ENCODE measurements around the gene OBSL1.

OBSL1 gene

GRCh38 chr2:219552382-219553167, 18.8 kb downstream of the OBSL1 start:
- peak; percentile 63 for DNase-seq (ENCODE audit: low spot score)
- FAIRE-seq, result no peak

DNA sequence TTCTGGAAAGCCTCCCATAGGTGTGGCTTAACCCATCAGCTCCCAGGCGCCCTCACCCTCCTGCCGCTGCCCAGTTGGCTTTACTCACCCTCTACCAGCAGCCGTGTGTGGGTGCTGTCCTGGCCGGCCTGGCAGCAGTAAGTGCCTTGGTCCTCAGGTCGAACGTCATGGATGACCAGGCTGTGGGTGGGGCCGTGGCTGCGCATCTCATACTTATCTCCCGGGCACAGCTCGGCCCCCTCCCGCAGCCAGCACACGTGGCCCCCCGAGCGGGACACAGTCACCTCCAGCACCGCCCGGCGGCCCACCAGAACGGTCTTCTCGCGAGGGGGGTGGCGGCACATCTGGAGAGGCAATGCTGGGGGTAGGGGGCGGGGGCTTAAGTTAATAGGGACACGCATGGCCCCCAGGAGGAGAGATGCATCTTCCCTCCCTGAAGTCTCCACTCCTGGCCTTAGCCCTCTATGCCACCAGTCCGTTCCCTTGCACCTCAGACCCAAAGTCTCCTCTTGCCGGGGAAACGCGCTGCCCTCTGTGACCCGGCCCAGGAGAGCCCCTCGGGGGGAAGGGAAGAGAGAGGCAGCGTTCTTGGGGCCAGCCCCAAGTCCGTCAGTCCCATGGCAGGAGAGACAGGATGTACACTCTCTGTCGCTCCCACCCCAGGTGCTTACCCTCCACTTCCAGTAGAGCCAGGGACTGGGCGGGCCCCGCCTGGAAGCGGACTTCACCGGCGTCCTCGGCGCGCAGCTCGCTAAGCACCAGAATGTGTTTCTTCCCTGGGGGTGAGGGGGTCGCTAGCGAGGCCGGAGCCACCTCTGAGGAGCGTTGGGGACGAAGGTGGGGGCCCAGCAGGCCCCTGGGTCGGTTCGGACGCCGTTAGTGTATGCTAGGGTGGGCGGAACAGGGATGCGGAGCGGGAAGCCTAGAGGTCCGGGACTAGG, 19.6 kb downstream of the OBSL1 start:
- DNase-seq (ENCODE audit: low spot score), result peak; percentile 62
- FAIRE-seq, result no peak

GRCh38 chr2:219549619-219550018, 21.7 kb downstream of the OBSL1 start:
- DNase-seq (ENCODE audit: low spot score) (no peak), FAIRE-seq (no peak)

DNA sequence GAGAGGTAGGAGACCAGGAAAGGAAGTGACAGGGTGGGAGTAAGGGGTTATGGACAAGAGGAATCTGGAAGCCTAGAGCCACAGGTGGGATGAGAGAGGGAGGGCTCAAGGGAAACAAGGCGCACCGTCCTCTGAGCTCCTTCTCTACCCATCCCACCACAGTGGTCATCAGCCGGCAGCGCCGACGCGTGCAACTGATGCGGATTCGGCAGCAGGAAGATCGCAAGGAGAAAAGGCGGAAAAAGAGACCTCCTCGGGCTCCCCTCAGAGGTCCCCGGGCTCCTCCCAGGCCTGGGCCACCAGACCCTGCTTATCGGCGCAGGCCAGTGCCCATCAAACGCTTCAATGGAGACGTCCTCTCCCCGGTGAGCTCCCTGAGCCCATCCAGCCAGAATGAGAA, 22.3 kb downstream of the OBSL1 start:
- FAIRE-seq (no peak), DNase-seq (ENCODE audit: low spot score) (no peak)

DNA sequence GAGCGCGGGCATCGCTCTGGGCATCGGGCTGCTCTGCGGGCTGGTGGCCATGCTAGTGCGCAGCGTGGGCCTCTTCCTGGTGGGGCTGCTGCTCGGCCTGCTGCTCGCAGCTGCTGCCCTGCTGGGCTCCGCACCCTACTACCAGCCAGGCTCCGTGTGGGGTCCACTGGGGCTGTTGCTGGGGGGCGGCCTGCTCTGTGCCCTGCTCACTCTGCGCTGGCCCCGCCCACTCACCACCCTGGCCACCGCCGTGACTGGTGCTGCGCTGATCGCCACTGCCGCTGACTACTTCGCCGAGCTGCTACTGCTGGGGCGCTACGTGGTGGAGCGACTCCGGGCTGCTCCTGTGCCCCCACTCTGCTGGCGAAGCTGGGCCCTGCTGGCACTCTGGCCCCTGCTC, 23.7 kb downstream of the OBSL1 start:
- DNase-seq (ENCODE audit: low spot score), result no peak
- no peak for FAIRE-seq

DNA sequence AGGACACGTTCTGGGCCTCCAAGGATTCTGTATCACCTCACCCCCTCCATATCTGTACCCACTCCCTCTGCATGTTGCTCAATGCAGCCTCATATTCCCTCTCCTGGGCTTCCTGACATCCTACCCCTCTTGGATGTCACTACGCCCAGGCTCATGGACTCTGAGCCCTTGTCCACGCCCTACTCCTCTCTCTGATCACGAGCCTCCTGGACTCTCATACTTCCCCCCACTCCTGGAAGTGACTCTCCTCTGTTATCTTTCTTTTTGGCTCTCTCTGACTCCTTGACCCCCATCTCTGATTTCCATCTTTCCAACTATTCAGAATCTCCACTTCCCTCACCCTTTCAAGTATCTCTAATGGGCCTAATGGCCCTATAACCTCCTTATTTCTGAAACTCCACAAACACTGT, 25.4 kb downstream of the OBSL1 start:
- FAIRE-seq (no peak), DNase-seq (ENCODE audit: low spot score) (no peak)

GRCh38 chr2:219545295-219545942, 25.9 kb downstream of the OBSL1 start:
- FAIRE-seq, result no peak
- DNase-seq (ENCODE audit: low spot score), result no peak

GRCh38 chr2:219544567-219544966, 26.8 kb downstream of the OBSL1 start:
- FAIRE-seq (no peak), DNase-seq (ENCODE audit: low spot score) (no peak)

GRCh38 chr2:219543596-219544358, 27.6 kb downstream of the OBSL1 start, which contains the start of the genes CHPF and TMEM198:
Gene CHPF, minus strand, starts transcription at chr2:219543809. Its CDS starts 271 bp downstream, at chr2:219543538.
Gene TMEM198, plus strand, starts transcription at chr2:219544028. Its CDS starts 700 bp downstream, at chr2:219544728.
- peak; percentile 80 for FAIRE-seq

GRCh38 chr2:219542931-219543595, 28.3 kb downstream of the OBSL1 start:
- DNase-seq (ENCODE audit: low spot score), result peak; percentile 36
- no peak for FAIRE-seq

More at GRCh38 chr2:219543596-219544358, 27.6 kb downstream of the OBSL1 start, which contains the start of the genes CHPF and TMEM198:
- peak; percentile 92 for DNase-seq (ENCODE audit: low spot score)

DNA sequence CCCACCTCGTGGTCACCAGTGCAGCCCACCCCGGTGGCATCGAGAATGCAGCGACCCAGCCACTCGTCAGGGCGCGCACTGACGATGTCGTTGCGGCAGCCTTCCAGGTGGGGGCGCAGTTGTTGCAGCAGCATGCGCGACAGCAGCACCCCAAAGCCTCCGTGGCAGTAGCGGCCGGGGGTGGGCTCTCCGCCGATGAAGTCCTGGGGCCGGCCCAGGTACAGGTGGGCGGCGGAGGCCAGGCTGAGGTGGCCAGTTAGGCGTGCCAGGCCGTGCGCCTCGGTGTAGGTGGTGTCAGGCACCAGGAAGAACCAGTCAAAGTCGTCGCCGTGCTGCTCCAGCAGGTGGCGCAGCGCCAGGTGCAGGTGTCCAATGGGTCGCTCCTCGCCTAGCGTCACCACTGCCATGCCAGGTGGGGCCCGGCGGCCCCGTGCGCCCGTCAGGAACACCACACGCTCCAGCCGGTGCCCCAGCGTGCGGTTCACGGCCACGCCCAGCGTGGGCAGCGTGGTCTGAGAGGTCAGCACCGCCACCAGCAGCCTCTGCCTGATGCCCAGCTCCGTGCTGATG, 29.6 kb downstream of the OBSL1 start:
- DNase-seq (ENCODE audit: low spot score), result peak; percentile 68
- FAIRE-seq, result no peak

- FAIRE-seq (no peak), DNase-seq (ENCODE audit: low spot score) (no peak)
Measured at GRCh38 chr2:219540784-219541504, 30.4 kb downstream of the OBSL1 start.

DNA sequence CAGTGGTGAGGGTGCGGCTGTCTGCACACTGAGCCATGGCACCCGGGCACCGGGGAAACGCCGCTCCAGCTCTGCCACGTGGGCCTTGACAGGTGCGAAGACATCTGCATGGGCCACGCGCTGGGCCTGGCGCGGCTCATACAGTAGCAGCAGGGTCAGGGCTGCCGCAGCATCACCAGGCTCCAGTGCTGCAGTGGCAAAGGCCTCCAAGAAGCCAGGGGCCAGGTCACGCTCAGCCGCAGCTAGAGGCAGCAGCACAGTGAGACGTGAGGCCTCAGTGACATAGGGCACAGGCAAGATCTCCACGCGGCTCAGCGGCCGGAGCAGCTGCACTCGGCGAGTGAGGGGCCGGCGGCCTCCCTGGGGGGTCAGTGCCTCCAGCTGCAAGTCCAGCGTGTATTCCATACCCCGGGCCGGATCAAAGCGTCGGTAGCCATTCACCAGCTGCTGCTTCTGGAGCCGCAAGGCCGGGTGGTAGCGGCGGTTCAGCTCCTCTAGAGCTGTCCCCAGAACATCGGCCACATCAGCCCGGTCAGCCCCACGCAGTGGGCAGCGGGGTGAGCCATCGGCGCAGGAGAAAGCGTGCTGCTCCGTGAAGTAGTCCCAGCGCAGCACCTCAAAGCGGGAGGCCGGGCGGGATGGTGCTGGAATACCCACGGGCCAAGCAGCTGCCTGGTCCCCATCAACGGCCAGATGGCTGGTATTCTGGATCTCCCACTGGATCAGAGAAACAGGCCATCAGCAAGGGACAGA, 31.2 kb downstream of the OBSL1 start:
- FAIRE-seq (no peak), DNase-seq (ENCODE audit: low spot score) (no peak)

DNA sequence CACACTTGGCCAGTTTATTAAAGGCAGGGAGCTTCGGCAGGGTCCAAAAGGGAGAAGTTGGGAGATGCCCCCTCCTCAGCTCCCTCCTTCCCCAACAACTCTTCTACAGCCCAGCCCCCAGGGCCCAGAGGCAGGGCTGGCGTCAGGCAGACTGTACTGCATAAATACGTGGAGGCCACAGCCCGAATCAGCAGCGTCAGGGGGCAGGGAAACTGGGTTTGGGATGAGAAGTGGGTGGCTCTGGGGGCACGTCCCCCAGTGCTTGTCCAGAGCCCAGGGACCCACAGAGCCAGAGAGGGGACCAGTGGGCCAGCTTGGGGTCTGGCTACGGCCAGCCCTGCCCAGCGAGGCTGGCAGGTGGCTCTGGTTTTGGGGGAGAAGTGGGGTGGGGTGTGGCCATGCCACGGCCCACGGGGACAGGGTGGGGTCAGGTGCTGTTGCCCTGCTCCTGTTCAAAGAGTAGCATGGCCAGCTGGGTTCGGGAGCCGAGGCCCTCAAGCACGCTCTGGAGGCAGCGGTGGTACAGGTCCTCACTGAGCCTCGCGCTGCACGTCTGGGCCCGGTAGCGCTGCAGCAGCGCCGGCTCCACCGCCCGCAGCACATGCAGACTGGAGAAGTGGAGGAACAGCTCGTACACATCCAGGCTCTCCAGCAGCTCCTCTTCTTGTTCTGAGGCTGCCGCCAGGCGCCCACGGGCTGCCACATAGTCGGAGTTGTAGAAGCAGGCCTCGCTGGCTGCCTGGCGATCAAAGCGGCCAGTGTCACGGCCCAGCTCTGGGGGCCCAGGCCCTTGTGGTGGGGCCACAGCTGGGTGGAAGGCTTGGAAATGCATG, 32.2 kb downstream of the OBSL1 start:
- DNase-seq (ENCODE audit: low spot score) (no peak), FAIRE-seq (no peak)

- DNase-seq (ENCODE audit: low spot score), result no peak
- no peak for FAIRE-seq
Measured at GRCh38 chr2:219538504-219538951, 32.8 kb downstream of the OBSL1 start.

DNA sequence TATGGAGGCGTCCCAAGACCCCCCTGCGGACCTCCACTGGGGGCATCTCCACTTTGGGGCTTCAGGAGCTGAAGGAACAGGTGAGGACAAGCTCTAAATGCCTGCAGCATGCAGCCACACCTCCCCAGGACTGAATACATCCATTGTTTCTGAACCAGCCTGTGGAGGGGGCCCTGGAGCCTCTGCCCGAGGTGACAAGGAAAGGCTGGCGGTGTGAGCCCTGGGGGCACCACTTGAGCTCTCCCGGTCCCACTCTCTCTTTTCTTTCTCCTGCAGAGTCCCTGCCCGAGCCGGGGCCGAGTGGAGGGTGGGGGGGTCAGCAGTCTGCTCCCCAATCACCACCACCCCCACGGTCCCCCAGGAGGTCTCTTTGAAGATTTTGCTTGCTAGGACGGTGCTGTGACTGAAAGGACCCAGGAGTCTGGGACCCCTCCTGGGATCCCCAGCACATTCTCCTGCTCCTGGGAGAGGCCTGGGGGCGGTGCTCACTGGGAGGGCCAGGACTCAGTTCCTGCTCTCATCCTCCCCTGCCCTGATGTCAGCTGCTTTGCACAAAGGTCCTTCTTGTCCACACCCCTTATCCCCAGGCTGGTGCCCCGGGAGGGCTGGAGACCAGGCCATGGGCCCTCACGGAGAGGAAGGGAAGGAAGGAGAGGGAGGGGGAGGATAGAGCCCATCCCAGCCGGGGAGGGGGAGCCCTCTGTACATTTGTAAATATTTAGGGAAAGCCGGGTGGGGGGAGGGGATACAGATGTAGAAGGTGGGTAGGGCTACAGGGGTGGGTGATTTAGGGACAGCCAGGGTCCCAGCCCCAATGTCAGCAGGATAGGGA, 33.5 kb downstream of the OBSL1 start:
- DNase-seq (ENCODE audit: low spot score), result no peak
- FAIRE-seq, result no peak

- FAIRE-seq (no peak), DNase-seq (ENCODE audit: low spot score) (no peak)
Measured at GRCh38 chr2:219536967-219537366, 34.4 kb downstream of the OBSL1 start.
